IMR-90 (cell line): Measurements from ENCODE around the gene TBX20. TPM values are rescaled to one million over a fixed set of nuclear protein-coding genes. Genes with fewer than 3 reads are reported as not detected.

ENCODE experiments used
- ATAC-seq: fragments of 200-7000 bp; cut with Tn5 transposase; 2 replicates; pipeline ENCODE4 v1.9.1; 2020; ENCODE audit warnings: low read depth, mild to moderate bottlenecking, moderate library complexity
- BruUV-seq: library from RNA; stranded (reverse); fragments of 400-500 nt; replicated peaks from 2 replicates; lab custom pipeline; 2021; lab: Mats Ljungman, UMichigan
- CTCF ChIA-PET: fragments of 300-600 bp; formaldehyde crosslinking; extraction: SDS; loops from one replicate; lab custom pipeline; 2021; ENCODE audit warnings: antibody characterized with exemption; lab: Yijun Ruan, JAX
- POLR2A ChIA-PET: fragments of 300-600 bp; sonication (Branson Sonifier 250); formaldehyde crosslinking; loops from one replicate; lab custom pipeline; 2022; ENCODE audit warnings: antibody characterized with exemption; ENCODE audit not compliant: unreplicated experiment; lab: Charles Lee
- DNase-seq: peaks from one replicate; pipeline ENCODE4 v3.0.0; 2013
- H2AFZ ChIP-seq: replicated peaks from 2 replicates; pipeline ENCODE3; 2013; ENCODE audit warnings: low read length, mild to moderate bottlenecking; ENCODE audit not compliant: poor library complexity
- H2AK5ac ChIP-seq: 2 replicates; pipeline ENCODE4 v1.6.1; 2013; ENCODE audit warnings: low read depth, low read length, inconsistent platforms
- H2AK9ac ChIP-seq: replicated peaks from 2 replicates; pipeline ENCODE3; 2013; ENCODE audit warnings: mild to moderate bottlenecking, low read depth, low read length, moderate library complexity; ENCODE audit not compliant: poor library complexity
- H2BK120ac ChIP-seq: 2 replicates; pipeline ENCODE4 v1.6.1; 2013; ENCODE audit warnings: low read depth, low read length, inconsistent platforms
- H2BK15ac ChIP-seq: 3 replicates; pipeline ENCODE4 v1.6.1; 2013; ENCODE audit warnings: low read depth, low read length, inconsistent platforms
- H2BK20ac ChIP-seq: 2 replicates; pipeline ENCODE4 v1.6.1; 2013; ENCODE audit warnings: low read depth, mild to moderate bottlenecking, inconsistent platforms, low read length, moderate library complexity
- H2BK5ac ChIP-seq: 2 replicates; pipeline ENCODE4 v1.6.1; 2013; ENCODE audit warnings: mild to moderate bottlenecking, low read depth, low read length, inconsistent platforms; ENCODE audit not compliant: poor library complexity, severe bottlenecking
- H3K14ac ChIP-seq: replicated peaks from 2 replicates; pipeline ENCODE4 v1.6.1; 2013; ENCODE audit warnings: low read depth, low read length, inconsistent platforms
- H3K18ac ChIP-seq: 2 replicates; pipeline ENCODE4 v1.6.1; 2013; ENCODE audit warnings: low read depth, low read length, control low read depth
- H3K23ac ChIP-seq: 2 replicates; pipeline ENCODE4 v1.6.1; 2013; ENCODE audit warnings: low read depth, low read length, inconsistent platforms
- H3K27ac ChIP-seq: 2 replicates; pipeline ENCODE4 v1.5.1; 2013; ENCODE audit warnings: mild to moderate bottlenecking, control low read depth, low read length; ENCODE audit not compliant: insufficient read depth
- H3K27me3 ChIP-seq: 2 replicates; pipeline ENCODE4 v1.6.1; 2013; ENCODE audit warnings: low read length; ENCODE audit not compliant: control insufficient read depth, insufficient read depth
- H3K36me3 ChIP-seq: 2 replicates; pipeline ENCODE4 v1.6.1; 2013; ENCODE audit warnings: low read length, mixed read lengths; ENCODE audit not compliant: control insufficient read depth, insufficient read depth
- H3K4ac ChIP-seq: 2 replicates; pipeline ENCODE4 v1.6.1; 2013; ENCODE audit warnings: low read depth, low read length, inconsistent platforms
- H3K4me1 ChIP-seq: 2 replicates; pipeline ENCODE4 v1.6.1; 2013; ENCODE audit warnings: low read length, mixed read lengths; ENCODE audit not compliant: control insufficient read depth, insufficient read depth
- H3K4me2 ChIP-seq: 2 replicates; pipeline ENCODE4 v1.6.1; 2013; ENCODE audit warnings: low read depth, mild to moderate bottlenecking, control low read depth, low read length, moderate library complexity
- H3K4me3 ChIP-seq: 2 replicates; pipeline ENCODE4 v1.5.1; 2013; ENCODE audit warnings: low read depth, mild to moderate bottlenecking, control low read depth, low read length, moderate library complexity; ENCODE audit not compliant: insufficient read depth
- H3K56ac ChIP-seq: 2 replicates; pipeline ENCODE4 v1.6.1; 2013; ENCODE audit warnings: low read length, inconsistent platforms; ENCODE audit not compliant: insufficient read depth; ENCODE audit errors: extremely low read depth
- H3K79me1 ChIP-seq, 2 experiments: 2 replicates each; pipeline ENCODE4 v1.6.1; 2013; ENCODE audit warnings: low read length in 2 of 2, inconsistent platforms in 1 of 2, low read depth in 1 of 2
- H3K9ac ChIP-seq: 2 replicates; pipeline ENCODE4 v1.6.1; 2013; ENCODE audit warnings: low read depth, low read length, control low read depth
- H3K9me1 ChIP-seq: 2 replicates; pipeline ENCODE4 v1.6.1; 2013; ENCODE audit warnings: low read length, inconsistent platforms; ENCODE audit not compliant: insufficient read depth
- H3K9me3 ChIP-seq: 2 replicates; pipeline ENCODE4 v1.6.1; 2013; ENCODE audit warnings: low read length; ENCODE audit not compliant: control insufficient read depth, insufficient read depth
- H4K20me1 ChIP-seq: 2 replicates; pipeline ENCODE4 v1.6.1; 2013; ENCODE audit warnings: low read length, inconsistent platforms; ENCODE audit not compliant: insufficient read depth
- H4K5ac ChIP-seq: 2 replicates; pipeline ENCODE4 v1.6.1; 2013; ENCODE audit warnings: mild to moderate bottlenecking, low read depth, low read length, control low read depth
- H4K8ac ChIP-seq, 2 experiments: 2 replicates each; pipeline ENCODE4 v1.6.1; 2013; ENCODE audit warnings: low read depth in 2 of 2, low read length in 2 of 2, control low read depth in 1 of 2, inconsistent platforms in 1 of 2
- H4K91ac ChIP-seq: 2 replicates; pipeline ENCODE4 v1.6.1; 2013; ENCODE audit warnings: low read depth, low read length, inconsistent platforms; ENCODE audit not compliant: insufficient read depth
- RFX5 ChIP-seq: IDR thresholded peaks from 2 replicates; pipeline ENCODE4 v1.8.0; 2012; ENCODE audit warnings: low read depth, mild to moderate bottlenecking, low read length, moderate library complexity
- WGBS, 2 experiments: methylation state at CpG; one replicate each; pipeline versions ENCODE4 v1.1.5 to v1.1.7; 2013; ENCODE audit warnings: missing lambda C conversion rate in 2 of 2; ENCODE audit not compliant: insufficient read length in 1 of 2; ENCODE audit errors: extremely low coverage in 2 of 2; 5-methylcytosine and 5-hydroxymethylcytosine counted together
- dilution Hi-C: fragments of 300-500 bp; cut with HindIII; formaldehyde crosslinking; loops from one replicate; pipeline ENCODE4 v1.14.3; 2018; ENCODE audit warnings: low sequenced_read_pairs; ENCODE audit not compliant: unreplicated experiment
- in situ Hi-C: fragments of 300-500 bp; cut with MboI; formaldehyde crosslinking; loops from 3 replicates; pipeline ENCODE4 v1.14.3; 2019; ENCODE audit warnings: low sequenced_read_pairs, inconsistent platforms, mixed read lengths
- intact Hi-C: fragments of 100-400 bp; cut with micrococcal nuclease; formaldehyde crosslinking; loops from 2 replicates; pipeline ENCODE4 v1.10.0; 2022
- polyA plus RNA-seq, 3 experiments: library from polyadenylated mRNA; depleted of rRNA; stranded (reverse); fragments of >200 nt; gene quantifications; 2 replicates each; pipeline ENCODE4 v1.2.3, GENCODE V29; 2012; ENCODE audit warnings: low replicate concordance in 1 of 3
- total RNA-seq: library from RNA; depleted of rRNA; stranded (reverse); fragments of >200 nt; gene quantifications from 2 replicates; pipeline ENCODE4 v1.2.3, GENCODE V29; 2012

TBX20 gene
- total and polyA plus RNA-seq, 2 of the 4 experiments (the other 2 are of a cell fraction): 0.15 to 0.36 TPM

DNA sequence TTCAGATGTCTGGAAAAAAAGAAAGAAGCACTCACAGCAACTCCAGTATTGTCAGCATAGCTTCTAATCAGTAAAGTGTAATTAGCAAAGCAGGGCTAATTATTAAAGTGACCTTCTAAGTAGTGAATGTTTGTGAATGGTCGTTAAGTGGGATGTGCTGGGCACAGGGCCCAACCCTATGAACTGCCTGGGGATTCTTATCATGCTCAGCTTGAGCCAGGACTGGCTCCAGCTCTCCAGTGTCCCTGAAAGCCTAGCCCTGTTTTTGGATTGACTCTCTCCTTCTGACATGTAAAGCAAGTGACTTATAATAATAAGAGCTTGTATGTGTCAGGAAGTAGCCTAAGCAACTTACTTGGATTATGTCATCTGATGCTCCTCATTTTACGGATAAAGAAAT lies 9.5 kb upstream of the TBX20 start:
- Histone ChIP-seq H3K27ac (no peak overlapping the region), H2BK120ac (no peak overlapping the region), H4K5ac (no peak overlapping the region), H3K23ac (no peak overlapping the region), H4K20me1 (no peaks in the 10 kb centered on the region), H3K36me3 (no peaks in the 10 kb centered on the region), H3K4me3 (no peak overlapping the region), H3K79me1 (no peaks in the 10 kb centered on the region), H3K18ac (no peak overlapping the region), H3K14ac (no peak overlapping the region), H3K9me3 (0 out of 2 replicates have a peak, but pooled peaks cover 2% of the 10 kb centered on the region), H3K4me1 (no peaks in the 10 kb centered on the region), H2BK15ac (no peak overlapping the region), H3K27me3 (peaks cover 44% of the 10 kb centered on the region), H3K9me1 (no peaks in the 10 kb centered on the region), H3K56ac (no peak overlapping the region), H2AK5ac (no peak overlapping the region), H2BK5ac (no peak overlapping the region), H3K4ac (no peak overlapping the region), H3K4me2 (no peak overlapping the region), H4K8ac (no peak overlapping the region), H2AK9ac (no peak overlapping the region), H4K91ac (no peak overlapping the region), H3K9ac (no peak overlapping the region), H2AFZ (no peak overlapping the region), H2BK20ac (no peak overlapping the region)
- WGBS, 2 experiments: no CpG with 5 or more reads among the region's 2 CpGs
- ChIA-PET POLR2A (no interaction called here), CTCF (no interaction called here)
- dilution Hi-C loops (no loop called here), intact Hi-C loops (loop anchor here (10.0 kb wide), 1 partner anchor 141 kb away; no protein-coding TSS in a partner anchor), in situ Hi-C loops (no loop called here)
- no peak for TF ChIP-seq RFX5
- no TSS peak for BruUV-seq
- ATAC-seq (no peak), DNase-seq (no peak)
